ENCODE measurements around the gene MPP3.

The MPP3 gene

DNA sequence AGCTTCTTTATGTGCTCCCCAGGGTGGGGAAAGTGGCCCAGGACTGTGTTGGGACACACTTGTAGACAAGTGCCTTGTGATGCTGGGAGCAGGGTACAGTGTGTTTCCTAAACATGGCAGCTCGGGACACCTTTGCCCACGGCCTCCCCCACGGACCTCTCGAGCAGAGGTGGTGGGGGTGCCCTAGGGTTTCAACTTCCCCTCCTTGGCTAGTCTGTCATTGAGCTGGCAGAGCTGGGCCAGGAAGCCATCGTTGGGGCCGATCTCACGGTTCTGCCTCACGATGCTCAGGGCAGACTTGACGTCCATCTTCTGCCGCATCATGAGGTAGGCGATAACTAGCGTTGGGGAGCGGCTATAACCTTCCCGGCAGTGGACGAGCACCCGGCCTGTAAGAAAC, 63.5 kb downstream of the MPP3 start:
- DNase-seq, result no peak

DNA sequence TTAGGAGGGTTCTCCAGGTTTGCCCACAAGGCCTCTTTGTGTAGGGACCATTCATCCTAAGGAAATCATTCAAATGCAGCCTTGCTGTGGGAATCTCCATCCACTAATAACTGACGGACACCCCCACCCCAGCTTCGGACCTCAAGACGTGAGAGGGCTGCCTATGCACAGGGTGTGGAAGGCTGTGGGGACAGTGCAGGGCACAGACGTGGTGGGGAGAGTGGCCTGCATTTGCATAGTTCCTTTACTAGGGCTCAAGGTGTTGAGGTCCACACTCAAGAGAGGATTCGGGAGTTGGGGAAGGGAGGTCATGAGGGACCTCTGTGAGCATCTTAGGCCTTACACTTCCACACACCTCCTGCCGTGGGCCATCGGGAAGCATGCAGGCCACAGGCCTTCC, 64.0 kb downstream of the MPP3 start:
- no peak for DNase-seq

DNA sequence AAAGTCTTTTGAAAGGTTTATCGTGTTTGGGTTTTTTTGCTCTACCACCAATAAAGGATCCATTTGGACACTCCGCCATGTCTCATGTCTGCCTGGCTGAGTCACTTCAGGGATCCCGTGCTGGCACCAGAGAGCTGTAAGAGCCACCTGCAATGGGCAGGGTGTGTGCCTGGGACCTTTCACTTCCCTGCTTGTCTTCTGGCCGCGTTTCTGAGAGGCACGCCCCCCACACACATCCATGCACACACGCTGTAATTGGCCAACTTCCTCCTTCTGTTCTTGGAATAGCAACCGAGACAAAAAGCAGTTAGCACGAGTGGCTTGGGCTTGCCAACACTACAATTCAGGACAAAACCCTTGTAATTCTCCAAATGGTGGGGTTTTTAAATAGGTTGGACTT, 64.6 kb downstream of the MPP3 start:
- no peak for DNase-seq

DNA sequence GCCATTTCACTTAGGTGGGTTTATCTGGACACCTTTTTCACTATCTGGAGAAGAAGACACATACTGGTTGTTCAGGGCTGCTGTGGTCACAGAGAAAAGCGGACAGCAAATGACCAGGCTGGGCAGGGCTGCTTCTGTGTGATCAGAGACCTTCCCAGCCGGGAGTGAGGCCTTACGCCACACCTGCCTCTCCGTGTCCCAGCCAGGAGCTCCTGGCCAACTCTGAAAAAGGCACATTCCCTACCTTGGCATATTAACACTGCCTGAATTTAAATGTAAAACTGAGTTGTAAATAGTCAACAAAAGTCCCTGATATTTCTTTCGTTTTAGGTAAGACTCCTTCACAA, 65.3 kb downstream of the MPP3 start:
- DNase-seq, result no peak

DNA sequence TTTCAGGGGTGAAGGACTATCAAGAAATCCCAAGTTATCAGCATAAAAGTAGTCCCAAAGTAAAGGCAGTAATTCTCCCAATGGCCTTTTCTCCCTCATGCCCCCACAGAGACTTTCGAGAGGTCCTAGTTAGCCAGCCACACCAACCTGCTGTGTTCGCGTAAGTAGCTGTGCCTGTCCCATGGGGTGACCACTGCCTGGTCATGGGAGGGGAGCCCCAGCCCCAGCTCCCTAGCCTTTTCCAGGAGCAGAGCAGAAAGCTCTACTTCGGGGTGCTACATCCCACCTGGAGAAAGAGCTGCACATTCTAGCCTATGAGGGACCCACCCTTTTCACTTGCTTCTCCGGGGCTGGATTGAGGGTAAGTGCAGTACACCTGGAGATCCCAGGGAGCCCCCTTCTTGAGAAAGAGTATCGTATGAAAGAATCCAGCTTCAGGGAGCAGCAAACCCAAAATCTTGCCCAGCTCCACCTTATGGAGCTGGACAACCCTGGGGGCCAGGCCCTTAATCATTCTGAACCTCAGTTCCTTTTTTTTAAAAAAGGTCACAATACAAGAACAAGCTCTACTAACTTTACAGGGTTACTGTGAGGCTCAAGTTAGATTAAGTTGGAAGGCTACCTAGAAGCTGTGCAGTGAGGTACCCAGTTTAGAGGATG, 65.8 kb downstream of the MPP3 start:
- no peak for DNase-seq

DNA sequence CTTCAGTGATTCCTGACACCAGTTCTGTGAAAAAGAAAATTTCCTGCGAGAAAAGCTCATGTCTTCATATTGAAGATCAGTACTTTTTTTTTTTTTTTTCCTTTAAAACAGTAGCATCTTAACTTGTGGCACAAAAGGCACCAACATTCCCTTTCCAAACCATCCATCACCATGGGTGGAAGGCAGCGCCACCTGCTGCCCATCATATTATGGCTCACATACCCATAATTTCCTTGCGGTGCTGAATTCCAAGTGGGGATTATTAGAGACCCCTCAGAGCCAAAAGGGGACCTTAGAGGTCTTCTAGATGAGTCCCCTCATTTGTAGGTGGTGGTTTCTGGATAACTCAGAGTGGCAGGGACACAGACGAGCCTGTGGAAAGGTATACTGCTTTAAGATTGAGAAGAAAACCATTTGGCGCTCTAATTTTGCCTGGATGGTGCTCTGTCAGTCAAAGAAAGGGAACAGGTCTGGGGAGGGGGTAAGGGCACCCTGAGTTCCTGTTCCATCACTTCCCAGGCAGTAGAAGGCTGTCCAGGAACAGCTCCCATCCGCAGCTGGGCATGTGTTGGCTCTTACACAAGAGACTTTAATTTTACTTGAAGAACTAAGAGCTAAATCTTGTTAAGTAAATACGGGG, 66.4 kb downstream of the MPP3 start:
- no peak for DNase-seq

DNA sequence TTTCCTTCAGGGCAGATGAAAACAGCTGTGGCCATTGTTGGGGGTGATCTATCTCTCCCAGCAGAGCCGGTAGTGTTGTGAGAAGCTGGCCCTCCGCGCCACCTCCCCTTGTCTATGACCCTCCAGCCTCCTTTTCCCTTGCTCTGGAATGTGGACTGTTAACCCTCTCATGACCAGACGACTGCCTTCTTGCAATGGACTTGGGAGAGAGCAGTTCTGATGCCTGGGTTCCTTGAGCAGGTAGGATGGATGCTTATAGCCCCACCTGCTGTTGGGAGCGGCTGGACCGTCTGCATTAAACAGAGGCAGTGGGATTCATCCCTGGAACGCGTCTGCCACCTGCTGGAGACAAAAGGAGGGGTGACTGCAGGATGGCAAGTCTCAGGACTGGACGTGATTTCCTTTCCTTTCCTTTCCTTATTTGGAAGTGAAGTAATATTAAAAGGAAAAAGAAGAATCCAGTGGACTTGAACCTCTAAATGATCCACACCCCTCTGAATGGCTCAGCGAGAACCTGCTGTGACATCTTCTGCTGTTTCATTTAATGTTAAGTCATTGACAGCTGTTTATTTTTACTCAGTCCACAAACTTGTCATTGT, 72.6 kb downstream of the MPP3 start:
- DNase-seq, result peak; percentile 67

DNA sequence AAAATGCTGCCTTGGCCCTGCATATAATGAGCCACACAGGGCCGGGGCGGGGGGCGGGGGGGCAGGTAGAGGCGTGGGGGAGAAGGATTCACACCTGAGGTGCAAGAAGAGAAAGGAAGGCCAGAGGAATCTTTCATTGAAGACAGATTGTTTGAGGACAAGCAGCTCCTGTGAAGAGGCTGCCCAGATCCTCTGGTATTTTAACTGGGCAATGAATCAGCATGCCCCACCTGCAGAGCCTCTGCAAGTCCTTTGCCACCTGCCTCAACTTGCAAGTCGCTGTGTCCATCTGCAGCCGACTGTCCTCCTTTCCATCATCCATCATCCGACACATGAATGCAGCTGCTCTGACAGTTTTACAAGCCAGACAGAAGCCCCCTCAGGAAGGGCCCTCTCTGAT, 73.1 kb downstream of the MPP3 start:
- no peak for DNase-seq

DNA sequence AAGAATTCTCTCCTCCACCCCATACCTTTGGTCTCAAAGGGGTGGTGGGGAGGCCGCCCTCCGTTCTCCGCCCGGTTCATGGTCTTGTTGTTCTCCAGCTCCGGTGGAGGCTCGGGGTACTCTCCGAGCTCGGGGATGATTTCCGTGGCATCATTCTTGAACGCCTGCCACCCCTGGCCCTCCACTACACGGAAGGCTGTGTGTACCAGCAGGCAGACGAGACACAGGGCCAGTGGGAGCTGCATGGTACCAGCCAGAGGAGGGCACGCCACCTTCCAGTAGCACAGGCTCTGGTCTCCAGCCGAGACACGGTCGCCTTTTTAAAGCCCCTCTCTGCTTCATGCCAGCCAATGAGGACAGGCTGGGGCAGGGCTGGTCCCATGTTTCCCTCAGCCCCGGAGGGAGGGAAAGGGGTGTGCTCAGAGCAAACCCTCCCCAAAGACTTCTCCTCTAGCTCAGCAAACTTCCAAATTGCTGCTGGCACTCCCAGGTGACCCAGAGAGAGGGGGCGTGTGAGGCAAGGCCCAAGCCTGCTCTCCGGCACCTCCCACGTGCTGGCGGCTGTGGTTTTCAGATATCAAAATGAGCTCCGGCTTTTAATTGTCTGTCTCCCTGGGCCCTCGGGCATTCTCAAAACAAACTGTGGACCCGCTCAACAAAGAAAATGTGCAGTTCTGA, 74.3 kb downstream of the MPP3 start, which contains the start of gene SOST:
Gene SOST (minus strand): TSS at position 295 of the 678 bp plus-strand sequence. CDS start 50 bp downstream, at position 245.
- no peak for DNase-seq

DNA sequence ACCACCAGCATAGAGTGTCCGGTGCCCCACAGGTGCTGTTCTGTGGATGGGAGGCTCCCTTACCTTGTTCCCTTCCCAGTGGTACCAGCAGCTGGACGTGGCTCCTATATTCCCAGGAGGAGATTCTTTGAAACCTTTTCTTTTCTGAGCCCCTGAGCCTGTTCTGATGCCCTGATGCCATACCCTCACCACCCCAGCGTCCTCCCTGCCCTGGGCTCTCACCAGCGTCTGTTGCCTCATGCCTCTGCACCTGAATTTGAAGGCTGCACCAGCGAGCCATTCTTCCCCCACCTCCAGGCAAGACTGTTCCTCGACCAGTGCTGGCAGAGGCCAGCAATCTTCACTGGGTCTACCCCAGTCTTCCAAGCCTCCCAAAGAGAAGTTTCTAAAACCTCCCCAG, 74.9 kb downstream of the MPP3 start:
- no peak for DNase-seq

DNA sequence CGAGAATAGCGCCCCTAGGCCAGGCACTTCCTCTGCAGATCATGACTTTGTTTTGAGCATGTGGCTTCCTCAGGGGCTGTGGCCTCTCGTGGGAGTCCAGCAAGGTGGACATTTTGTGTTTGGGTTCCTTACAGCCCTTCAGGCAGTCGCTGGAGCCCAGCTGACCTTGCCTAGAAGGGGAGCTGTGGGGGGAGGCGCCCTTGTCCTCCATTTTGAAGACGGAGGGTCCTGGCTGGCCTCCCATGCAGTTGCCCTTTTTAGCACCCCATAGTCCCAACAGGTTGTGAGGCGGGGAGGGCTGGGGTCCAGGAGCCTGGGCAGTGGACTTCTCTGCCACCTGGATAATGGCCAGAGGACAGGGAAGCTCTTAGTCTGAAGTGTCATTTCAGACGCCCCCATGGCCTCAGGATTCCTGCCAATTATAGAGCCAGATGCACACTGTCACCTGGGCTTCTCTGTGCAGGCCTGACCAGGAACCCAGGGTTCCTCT, 75.7 kb downstream of the MPP3 start:
- no peak for DNase-seq

DNA sequence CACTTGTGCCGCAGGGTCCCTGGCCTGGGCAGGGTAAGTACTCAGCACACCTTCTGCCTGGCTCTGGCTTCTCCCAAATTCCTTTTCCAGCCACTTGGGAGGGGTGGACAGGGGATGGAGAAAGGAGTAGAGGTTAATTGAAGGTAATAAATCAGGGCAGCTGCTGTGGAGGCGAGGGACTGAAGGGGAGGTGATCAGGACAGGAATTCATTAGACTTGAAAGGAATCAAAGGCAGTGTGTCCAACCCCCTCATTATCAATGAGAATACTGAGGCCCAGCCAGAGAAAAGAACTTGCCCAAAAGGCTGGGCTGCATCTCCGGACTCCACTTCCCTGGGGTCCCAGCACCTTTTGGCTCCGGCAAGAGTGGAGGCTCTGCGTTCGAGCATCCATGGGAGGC, 76.7 kb downstream of the MPP3 start:
- DNase-seq, result no peak

DNA sequence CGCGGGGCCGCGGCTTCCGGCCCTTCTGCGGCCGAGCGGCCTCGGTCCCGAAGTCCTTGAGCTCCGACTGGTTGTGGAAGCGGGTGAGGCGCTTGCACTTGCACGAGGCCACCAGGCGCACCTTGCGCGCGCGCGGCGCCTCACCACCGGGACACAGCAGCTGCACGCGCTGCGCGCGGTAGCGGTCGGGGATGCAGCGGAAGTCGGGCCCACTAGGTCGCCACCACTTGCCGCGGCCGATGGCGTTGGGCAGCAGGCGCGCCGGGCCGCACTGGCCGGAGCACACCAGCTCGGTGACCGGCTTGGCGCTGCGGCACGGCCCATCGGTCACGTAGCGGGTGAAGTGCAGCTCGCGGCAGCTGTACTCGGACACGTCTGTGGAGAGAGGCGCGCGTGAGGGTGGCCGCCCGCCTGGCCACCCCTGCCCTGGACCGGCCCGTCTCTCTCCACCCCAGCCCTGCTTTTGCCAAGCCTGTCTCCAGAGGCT, 77.5 kb downstream of the MPP3 start:
- DNase-seq, result no peak

DNA sequence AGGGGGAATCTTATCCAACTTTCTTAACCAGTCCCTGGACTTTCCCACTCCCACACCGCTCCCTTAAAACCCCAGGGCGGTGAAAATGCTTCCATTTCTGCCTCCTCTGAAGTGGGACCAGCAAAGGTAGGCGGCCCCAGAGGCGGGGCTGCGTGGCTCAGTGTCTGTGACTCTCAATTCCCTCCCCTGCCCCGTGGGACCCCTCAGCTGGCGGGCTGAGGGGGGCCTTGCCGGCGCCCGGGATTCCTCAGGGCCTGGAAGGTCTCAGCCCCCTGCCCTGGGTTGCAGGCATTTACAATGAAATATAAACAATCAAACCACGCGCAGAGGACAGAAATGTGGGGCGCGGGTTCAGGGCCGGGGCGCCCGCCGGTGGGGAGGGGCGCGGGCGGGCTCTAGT, 78.0 kb downstream of the MPP3 start:
- no peak for DNase-seq

DNA sequence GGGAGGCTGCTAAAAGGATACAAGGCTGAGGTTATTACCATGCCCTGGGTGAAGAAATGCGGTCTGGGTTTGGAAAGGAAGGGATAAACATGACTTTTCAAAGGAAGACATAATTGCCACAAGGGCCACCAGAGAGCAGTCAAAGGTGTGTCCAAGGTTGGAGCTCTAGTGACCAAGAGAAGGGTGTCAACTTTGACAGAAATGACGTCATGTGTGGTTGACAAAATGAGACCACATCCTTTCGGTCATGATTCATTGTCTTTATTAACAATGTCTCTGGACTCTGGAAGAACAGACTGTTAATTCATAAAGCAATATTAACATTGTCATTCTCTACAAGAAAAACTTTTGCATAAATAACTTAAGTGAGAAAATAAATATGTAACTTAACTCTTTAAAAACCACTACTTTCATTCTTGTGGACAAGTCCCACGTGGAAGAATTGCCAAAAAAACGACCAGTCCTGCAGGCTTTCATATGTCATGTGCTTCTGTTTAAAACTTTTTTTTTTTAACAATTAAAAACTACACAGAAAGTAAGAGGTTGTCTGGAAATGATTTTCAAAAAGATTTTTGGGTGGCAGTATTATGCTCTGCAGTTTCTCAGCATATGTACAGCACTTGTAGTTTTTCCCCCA, 79.3 kb downstream of the MPP3 start:
- DNase-seq, result no peak
